Measurements from ENCODE around the gene CAVIN3.

CAVIN3 gene, protein sequence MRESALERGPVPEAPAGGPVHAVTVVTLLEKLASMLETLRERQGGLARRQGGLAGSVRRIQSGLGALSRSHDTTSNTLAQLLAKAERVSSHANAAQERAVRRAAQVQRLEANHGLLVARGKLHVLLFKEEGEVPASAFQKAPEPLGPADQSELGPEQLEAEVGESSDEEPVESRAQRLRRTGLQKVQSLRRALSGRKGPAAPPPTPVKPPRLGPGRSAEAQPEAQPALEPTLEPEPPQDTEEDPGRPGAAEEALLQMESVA

DNA sequence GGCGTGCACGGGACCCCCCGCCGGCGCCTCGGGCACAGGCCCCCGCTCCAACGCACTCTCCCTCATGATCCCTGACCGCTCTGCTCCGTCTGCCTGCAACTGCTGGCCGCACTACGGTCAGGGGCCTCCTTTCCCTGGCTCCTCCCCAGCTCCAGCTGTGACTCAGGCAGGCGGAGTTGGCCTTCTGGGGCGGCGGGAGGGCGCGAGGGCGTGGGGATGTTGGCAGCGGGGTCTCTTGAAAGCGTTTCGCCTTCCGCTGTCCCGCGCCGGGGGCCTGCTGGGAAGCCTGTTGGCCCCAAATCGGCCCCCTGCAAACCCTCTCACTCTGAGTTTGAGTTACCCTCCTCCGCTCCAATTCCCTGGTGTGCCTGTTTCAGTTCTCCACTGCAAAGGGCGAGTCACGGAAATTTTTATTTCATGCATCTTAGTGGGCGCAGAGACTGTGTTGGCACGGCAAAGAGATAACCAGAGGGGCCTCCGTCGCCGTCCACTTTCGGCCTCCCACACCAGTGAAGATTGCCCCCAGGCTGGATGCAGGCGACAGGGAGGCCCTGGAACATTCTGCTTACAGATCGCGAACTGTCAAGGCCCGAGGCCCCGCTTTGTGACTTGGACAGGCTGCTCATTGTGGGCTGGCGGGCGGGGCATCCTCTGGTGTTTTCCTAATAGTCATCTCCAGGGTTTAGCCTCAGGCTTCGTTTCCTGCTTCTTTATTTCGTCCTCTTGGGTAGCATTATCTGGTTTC lies at the start of gene CAVIN3:
CAVIN3 (minus strand) TSS at position 91 of the 745 bp plus-strand sequence; CDS start at position 66, 25 bp downstream.
- DNase-seq (ENCODE audit: low spot score), result peak; percentile 86

- no peak for DNase-seq (ENCODE audit: low spot score)
Observed at GRCh38 chr11:6365659-6366058, 45.4 kb upstream of the CAVIN3 start.

DNA sequence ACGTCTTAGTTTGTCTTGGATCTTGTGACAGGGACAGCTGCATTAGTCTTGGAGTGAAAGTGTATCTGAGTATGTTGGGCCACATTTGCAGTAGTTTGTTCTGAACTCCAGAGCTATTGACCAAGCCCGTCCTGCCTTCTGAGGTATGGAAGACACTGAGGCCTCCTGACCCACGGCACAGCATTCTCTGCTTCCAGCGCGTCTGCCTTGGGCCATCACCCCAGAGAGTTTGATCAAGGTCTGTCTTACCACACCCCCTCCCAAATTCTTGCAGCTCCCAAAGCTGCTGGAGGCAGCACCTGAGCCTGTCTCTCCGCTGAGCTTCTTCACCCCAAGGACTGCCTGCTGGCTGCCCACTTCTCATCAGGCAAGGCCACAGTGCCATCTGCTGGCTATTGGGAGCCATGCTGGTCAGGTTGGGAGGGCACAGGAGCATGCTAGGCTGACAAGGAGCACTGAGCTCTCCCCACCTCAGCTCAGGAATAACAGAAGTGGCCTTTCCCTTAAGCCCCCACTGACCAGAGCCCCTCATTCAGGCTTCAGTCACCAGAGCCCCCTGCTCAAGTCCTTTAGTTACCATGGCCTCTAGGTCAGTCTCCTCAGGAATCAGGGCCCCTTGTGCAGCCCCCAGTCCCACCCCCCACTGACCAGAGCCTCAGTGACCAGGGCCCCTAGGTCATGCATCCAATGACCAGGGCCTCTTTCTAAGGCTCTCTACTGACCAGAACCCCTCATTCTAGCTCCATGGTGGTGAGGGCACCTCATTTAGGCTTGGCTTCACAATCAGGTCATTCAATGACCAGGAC lies 42.8 kb upstream of the CAVIN3 start:
- peak; percentile 91 for DNase-seq (ENCODE audit: low spot score)

DNA sequence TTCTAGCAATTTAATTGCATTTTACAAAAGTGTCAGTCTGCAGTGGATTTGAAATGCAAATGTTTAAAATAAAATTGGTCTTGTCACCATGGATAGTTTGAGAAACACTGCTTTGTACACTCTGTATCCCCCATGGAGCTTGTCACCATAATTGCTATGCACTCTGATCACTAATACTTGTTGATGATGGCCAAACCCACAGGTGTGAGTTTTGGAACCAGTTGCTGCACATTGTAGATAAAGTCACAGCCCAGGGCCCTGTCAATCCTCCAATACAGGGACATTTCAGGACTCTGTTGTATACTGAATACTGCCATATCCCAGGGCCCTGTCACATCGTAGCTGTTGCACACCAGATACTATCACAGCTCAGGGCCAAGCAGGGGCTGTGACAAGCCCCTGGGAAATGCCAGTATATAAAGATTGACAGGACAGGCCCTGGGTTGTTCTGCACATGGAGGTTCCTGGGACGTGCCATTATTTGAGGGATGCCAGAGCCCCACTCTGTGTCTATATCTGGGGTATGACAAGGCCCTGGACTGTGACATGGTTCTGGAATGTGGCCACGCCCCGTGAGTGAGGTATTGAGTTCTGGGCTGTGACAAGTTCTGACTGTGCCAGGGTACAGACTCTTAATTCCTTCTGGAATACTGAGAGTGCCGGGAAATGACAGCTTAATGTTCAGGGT lies 42.0 kb upstream of the CAVIN3 start:
- DNase-seq (ENCODE audit: low spot score), result peak; percentile 25

DNA sequence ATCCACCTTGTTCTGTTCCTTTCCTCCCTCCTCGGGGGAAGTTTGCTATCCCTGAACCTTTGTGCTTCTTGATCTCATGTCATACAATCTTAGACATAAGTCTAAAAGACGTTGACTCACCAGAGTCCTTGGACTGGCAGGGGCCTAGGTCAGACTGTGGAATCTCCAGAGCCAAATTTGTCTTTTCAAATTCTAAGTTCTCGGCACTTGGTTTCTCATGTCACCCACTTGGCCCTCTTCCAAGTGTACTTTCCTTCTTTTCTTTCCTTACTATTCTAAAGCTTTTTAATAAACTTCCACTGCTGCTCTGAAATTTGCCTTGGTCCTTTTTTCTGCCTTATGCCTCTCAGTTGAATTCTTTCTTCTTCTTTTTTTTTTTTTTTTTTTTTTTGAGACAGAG lies 39.9 kb upstream of the CAVIN3 start:
- no peak for DNase-seq (ENCODE audit: low spot score)

- DNase-seq (ENCODE audit: low spot score), result peak; percentile 90
Observed at GRCh38 chr11:6357222-6357621, 36.9 kb upstream of the CAVIN3 start.

DNA sequence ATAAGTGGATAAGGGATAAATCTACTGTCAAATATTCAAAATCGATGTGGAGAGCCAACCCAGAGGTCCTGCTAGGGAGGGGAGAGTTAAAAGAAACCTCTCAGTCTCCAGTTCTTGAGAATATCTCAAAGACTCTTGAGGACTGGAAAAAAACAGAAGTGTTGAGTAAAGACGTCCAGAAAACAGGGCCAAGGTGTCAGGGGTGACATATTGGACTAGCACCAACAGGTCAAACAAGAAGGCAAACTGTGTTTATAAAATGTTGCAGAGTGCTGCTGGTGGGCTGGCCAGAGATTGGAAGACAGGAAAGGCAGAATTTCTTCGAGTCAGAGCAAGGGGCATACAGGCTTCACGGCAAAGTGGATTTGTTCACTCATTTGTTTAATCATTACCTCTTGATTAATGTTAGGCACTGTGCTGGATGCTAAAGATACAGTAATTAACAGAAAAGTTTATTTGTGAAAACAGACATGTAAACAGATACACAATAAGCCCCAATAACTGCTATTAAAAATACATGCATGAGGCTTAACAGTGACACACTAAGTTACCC lies 36.3 kb upstream of the CAVIN3 start:
- no peak for DNase-seq (ENCODE audit: low spot score)

GRCh38 chr11:6354651-6355485 lies 34.6 kb upstream of the CAVIN3 start:
- no peak for DNase-seq (ENCODE audit: low spot score)

GRCh38 chr11:6353367-6353987 lies 33.2 kb upstream of the CAVIN3 start:
- DNase-seq (ENCODE audit: low spot score), result peak; percentile 67

- no peak for DNase-seq (ENCODE audit: low spot score)
Observed at GRCh38 chr11:6351782-6352382, 31.6 kb upstream of the CAVIN3 start.

GRCh38 chr11:6350486-6350885 lies 30.2 kb upstream of the CAVIN3 start:
- DNase-seq (ENCODE audit: low spot score), result no peak

- no peak for DNase-seq (ENCODE audit: low spot score)
Observed at GRCh38 chr11:6350043-6350442, 29.7 kb upstream of the CAVIN3 start.

DNA sequence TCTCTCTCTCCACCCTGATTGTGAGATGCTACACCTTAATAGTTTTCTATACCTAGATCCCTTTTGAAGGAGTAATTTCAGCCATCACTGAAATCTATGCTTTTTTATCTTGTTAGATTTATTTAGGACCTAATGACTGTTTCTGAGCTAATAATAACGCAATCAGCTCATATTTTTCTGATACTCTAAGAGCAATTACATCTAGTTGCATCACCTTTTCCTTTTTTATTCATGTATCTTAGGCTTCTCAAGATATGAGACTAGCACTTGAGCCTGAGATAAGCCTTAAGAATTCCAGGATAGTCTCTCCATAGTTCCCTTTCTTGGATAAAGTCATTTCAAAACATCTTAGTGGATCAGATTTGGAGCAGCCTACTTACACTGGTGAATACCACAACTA lies 25.1 kb upstream of the CAVIN3 start:
- DNase-seq (ENCODE audit: low spot score), result no peak

DNA sequence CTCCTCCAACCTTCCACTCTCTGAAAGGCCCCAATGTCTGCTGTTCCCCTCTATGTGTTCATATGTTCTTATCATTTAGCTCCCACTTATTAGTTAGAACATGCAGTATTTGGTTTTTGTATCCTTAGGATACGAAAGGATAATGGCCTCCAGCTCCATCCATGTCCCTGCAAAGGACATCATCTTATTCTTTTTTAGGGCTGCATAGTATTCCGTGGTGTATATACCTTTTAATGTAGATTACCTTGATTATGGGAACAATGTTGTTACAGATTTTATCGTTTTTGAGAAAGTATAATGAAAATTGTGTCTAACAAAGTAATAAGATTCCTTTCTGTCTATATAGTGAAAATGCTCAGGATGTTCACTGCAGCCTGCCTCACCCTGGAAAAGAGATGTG lies 16.0 kb upstream of the CAVIN3 start:
- no peak for DNase-seq (ENCODE audit: low spot score)

GRCh38 chr11:6334806-6335205 lies 14.5 kb upstream of the CAVIN3 start:
- DNase-seq (ENCODE audit: low spot score), result no peak

DNA sequence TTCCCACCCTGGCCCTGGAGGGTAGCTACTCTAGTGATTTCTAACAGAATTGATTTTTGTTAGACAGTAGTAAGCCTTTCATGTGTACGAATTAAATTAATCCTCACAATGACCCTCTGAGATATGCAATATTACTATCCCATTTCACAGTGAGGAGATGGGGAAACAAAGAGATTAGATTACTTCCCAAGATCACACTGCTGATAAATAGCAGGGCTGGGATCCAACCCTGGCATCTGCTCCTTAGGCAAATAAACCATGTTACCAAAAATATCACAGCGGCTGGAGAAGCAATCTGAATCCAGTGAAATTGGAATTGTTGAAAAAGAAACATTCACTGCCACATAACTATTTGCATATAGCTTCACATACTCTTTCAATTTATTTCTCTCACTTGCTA lies 12.8 kb upstream of the CAVIN3 start:
- no peak for DNase-seq (ENCODE audit: low spot score)

- DNase-seq (ENCODE audit: low spot score), result no peak
Observed at GRCh38 chr11:6332066-6332465, 11.8 kb upstream of the CAVIN3 start.

GRCh38 chr11:6328321-6328720 lies 8.0 kb upstream of the CAVIN3 start:
- peak; percentile 53 for DNase-seq (ENCODE audit: low spot score)

DNA sequence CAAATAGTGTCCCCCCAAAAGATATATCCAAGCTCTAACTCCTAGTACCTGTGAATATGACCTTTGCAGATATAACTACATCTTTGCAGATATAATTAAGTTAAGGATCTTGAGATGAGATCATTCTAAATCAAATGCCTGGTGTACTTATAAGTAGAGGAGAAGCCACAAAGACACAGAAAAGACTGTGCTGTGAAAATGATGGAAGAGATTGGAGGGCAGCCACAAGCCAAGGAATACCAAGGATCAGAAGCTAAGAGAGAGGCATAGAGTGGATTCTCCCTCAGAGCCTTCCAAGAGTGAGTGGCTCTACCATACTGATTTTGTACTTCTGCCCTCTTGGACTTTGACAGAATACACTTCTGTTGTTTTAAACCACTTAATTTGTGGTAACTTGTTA lies 7.5 kb upstream of the CAVIN3 start:
- no peak for DNase-seq (ENCODE audit: low spot score)

GRCh38 chr11:6326985-6327384 lies 6.7 kb upstream of the CAVIN3 start:
- no peak for DNase-seq (ENCODE audit: low spot score)
